ENCODE data around the gene LSAMP. TPM values are rescaled to one million over a fixed set of nuclear protein-coding genes. Genes with fewer than 3 reads are reported as not detected.

The LSAMP gene
- total RNA-seq, 1 donor from 2014 or later, result 64.9 TPM

- Mint-ChIP-seq H3K27me3 (peaks cover 1% of the 10 kb centered on the region), H3K4me1 (ENCODE audit: unreplicated experiment) (peaks cover 48% of the 10 kb centered on the region), H3K4me3 (no peak overlapping the region), H3K27ac (no peak overlapping the region), H3K36me3 (no peaks in the 10 kb centered on the region), H3K9me3 (no peaks in the 10 kb centered on the region)
- no peak for TF ChIP-seq CTCF (conservative IDR thresholded peaks at IDR 0.05)
- no peak for DNase-seq (ENCODE audit: extremely low spot score, unreplicated experiment)
These were observed 159.4 kb downstream of the LSAMP start for GRCh38 chr3:116285781-116286421.

- no peak overlapping the region for H3K4me3 Mint-ChIP-seq
- no peak for TF ChIP-seq CTCF (conservative IDR thresholded peaks at IDR 0.05)
- H3K36me3 Mint-ChIP-seq, result no peaks in the 10 kb centered on the region
- peaks cover 40% of the 10 kb centered on the region for H3K4me1 Mint-ChIP-seq (ENCODE audit: unreplicated experiment)
- H3K27ac Mint-ChIP-seq, result peak overlapping the region; percentile 13
- peaks cover 4% of the 10 kb centered on the region for H3K27me3 Mint-ChIP-seq
- no peak for DNase-seq (ENCODE audit: extremely low spot score, unreplicated experiment)
- H3K9me3 Mint-ChIP-seq, result no peaks in the 10 kb centered on the region
These were observed 163.8 kb downstream of the LSAMP start for GRCh38 chr3:116281313-116282143.

- Mint-ChIP-seq H3K9me3 (peaks cover 4% of the 10 kb centered on the region), H3K4me3 (no peak overlapping the region), H3K27me3 (peaks cover 4% of the 10 kb centered on the region), H3K36me3 (no peaks in the 10 kb centered on the region), H3K4me1 (ENCODE audit: unreplicated experiment) (peaks cover 40% of the 10 kb centered on the region), H3K27ac (no peak overlapping the region)
- TF ChIP-seq CTCF (conservative IDR thresholded peaks at IDR 0.05), result no peak
- DNase-seq (ENCODE audit: extremely low spot score, unreplicated experiment), result no peak
These were observed 165.1 kb downstream of the LSAMP start for GRCh38 chr3:116280130-116280740.

GRCh38 chr3:116276675-116277074 lies 168.6 kb downstream of the LSAMP start:
- Mint-ChIP-seq H3K4me1 (ENCODE audit: unreplicated experiment) (peaks cover 25% of the 10 kb centered on the region), H3K27ac (no peak overlapping the region), H3K4me3 (no peak overlapping the region), H3K36me3 (no peaks in the 10 kb centered on the region), H3K9me3 (peaks cover 4% of the 10 kb centered on the region), H3K27me3 (peaks cover 4% of the 10 kb centered on the region)
- DNase-seq (ENCODE audit: extremely low spot score, unreplicated experiment), result no peak
- no peak for TF ChIP-seq CTCF (conservative IDR thresholded peaks at IDR 0.05)

- Mint-ChIP-seq H3K27me3 (no peaks in the 10 kb centered on the region), H3K27ac (no peak overlapping the region), H3K4me3 (no peak overlapping the region), H3K36me3 (no peaks in the 10 kb centered on the region), H3K4me1 (ENCODE audit: unreplicated experiment) (peaks cover 32% of the 10 kb centered on the region), H3K9me3 (no peaks in the 10 kb centered on the region)
- no peak for TF ChIP-seq CTCF (conservative IDR thresholded peaks at IDR 0.05)
- DNase-seq (ENCODE audit: extremely low spot score, unreplicated experiment), result no peak
These were observed 175.2 kb downstream of the LSAMP start for GRCh38 chr3:116270056-116270455.

Measured in type B pancreatic cell (in vitro differentiated cells).